GM19240 (cell line): ENCODE measurements around the gene RAD18.

Experiments used
- DNase-seq: peaks from one replicate; pipeline ENCODE4 v3.0.0; 2011; ENCODE audit warnings: low spot score; ENCODE audit not compliant: insufficient read length

The RAD18 gene, protein sequence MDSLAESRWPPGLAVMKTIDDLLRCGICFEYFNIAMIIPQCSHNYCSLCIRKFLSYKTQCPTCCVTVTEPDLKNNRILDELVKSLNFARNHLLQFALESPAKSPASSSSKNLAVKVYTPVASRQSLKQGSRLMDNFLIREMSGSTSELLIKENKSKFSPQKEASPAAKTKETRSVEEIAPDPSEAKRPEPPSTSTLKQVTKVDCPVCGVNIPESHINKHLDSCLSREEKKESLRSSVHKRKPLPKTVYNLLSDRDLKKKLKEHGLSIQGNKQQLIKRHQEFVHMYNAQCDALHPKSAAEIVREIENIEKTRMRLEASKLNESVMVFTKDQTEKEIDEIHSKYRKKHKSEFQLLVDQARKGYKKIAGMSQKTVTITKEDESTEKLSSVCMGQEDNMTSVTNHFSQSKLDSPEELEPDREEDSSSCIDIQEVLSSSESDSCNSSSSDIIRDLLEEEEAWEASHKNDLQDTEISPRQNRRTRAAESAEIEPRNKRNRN

DNA sequence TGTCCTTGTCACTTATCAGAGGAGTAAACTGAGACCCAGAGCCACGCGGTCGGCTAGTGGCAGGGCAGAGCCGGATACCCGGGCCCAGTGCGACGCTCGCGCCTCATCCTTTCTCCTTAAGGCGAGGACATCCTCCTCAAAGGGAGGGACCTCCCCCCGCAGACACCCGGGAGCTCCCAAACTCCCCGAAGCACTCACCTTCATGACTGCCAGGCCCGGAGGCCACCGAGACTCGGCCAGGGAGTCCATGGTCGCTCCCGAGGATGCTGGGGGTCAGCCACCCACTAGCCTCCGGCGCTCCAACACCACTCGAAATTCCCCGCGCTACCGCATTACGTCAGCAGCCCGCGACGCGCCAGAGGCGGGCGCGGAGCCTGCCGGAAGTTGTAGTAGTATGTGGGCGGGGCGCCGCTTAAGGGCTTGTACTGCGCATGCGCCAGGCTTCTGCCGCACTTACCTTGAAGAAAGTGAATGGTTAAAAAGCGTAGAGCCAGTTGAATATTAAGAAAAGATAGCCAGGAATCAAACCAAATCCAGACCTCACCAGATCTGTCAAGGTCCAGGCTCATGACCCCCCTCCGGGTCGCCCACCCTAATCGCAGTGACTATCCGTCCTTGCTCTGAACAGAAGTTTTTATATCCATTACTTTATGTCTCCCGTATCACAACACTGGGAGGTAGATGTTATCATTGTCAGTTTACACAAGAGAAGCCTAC lies at the start of gene RAD18:
Gene RAD18, minus strand, starts transcription at position 336 of the 717 bp plus-strand sequence. Its CDS starts 87 bp downstream, at position 249.
- peak; percentile 75 for DNase-seq

GRCh38 chr3:9012521-9012920 lies 49.2 kb upstream of the RAD18 start:
- no peak for DNase-seq

DNA sequence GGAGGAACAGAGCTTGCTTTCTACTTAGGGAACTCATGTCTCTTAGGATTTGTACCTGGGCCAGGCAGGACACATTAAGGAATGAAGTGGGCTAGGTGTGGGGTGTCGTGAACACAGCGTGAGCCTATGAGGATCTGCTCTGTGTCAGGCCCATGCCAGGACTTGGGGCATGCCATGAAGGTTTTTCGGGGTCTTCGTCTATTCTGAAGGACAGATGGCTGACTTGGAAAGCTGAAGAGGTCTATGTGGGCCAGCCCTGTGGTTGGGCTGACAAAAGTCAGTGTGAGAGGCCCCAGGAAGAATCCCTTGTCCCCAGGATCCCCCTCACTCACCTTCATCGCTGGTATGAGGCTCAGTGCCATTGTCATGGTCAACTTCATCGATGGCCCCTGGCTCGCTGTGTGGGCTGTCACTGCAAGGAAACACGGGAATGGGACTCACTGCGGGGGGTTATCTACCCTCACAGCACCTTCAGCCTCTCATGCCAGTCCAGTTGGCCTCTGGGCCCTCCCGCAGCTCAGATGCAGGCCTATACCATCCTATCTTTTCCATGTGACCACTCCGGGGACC lies 46.8 kb upstream of the RAD18 start:
- no peak for DNase-seq

DNA sequence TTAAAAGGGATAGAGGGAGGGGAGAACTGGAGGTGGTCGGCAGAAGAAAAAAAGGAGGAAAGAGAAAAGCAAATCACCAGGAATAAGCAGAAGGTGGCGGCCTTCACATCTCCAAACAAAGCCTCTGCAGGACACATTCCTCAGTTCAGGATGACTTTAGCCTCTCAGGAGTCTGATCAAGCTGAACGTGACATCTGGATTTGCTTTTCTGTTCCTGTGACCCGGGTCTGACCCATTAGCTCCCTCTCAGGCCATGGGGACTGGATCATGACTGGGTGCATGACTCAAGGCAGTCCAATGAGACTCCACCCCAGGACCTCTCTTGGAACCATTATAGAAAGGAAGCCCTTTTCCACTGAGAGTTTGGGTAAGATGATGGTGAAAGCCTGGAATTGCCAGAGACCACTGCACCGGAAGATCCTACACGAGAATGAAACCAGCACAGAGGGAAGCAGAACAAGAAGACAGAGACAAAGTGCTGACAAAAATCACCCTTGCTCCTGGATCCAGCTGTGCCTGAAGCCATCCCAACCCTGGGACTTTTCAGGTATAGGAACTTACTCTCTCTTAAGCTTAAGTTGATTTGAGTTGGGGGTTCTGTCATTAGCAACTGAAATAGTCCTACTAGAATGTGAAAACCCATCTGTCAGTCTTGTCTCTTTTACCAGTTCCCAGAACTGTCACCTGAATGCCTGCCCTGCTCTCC lies 45.4 kb upstream of the RAD18 start:
- DNase-seq = no peak

DNA sequence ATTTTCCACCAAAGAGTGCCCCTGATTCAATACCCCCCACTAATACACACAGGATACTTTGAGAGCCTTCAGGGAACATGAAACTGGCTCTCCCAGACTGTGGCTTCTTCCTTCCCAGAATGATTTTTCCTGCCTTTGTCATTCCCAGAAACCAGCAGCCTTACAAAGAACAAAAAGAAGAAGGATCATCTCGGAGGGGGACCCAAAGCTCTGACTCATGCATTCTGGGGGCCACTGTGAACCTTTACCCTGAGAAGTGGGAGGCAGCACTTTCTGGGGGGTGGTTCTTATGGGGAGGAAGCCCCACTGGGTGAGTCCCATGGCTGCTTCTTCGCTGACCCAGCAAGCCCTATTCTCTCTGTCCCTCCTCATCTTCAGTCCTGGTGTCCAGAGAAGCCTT lies 44.7 kb upstream of the RAD18 start:
- no peak for DNase-seq

GRCh38 chr3:9007213-9007612 lies 43.9 kb upstream of the RAD18 start:
- DNase-seq = no peak

DNA sequence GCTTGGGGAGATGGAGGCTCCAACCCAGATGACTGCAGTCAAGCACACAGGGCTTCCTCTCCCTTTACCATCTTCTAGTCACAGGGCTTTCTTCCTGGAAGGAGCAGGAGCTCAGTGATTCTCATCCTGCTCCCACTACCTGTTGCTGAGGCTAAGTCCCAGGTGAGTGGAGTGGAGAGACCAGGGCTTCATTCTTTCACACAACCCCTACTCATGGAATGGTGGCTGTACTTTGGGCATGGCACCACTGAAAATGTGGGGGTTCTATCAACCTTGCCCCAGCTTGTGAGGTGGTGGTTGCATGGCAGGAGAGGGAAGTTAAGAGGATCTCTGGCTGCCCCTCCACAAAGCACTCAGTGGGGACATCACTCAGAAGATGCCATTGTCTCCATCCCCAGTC lies 36.8 kb upstream of the RAD18 start:
- DNase-seq = no peak

GRCh38 chr3:8997151-8997550 lies 33.9 kb upstream of the RAD18 start:
- no peak for DNase-seq

DNA sequence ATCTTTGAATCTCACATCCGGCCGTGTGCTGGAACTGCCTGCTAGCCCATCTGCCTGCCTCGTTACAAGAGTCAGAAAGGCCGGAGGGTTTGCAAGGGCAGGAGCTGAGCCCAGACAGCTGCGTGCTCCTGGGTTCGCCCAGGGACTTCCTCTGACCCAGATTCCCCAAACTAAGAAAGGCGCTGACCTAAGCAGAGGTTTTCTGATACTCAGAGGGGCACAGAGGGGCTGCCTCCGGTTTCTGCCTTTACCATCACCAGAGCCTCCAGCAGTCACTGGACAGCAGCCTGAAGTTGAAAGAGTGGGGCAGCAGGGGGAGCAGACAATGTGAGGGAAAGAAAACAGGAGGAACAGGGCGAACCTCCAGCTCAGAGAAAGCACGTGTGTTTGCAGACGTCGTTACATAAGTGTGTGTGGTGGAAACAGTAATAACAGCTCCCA lies 33.4 kb upstream of the RAD18 start:
- no peak for DNase-seq

DNA sequence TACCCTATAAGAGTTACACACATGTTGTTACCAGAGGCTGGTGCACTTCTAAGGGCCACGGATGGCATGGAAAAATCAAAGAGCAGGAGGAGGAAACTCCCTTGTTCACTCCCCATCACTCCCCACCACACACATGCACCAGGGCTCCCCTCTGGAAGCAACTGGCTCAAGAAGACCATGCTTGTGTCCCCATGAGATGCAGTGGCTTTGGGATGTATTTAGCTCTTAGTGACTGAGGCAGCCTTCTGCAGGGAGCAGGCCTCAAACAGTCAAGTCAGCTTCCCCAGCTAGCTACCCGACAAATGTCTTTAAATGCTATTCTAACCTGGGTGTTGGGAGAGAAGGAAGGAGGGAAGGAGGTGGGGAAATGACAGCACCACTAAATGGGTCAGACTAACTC lies 32.9 kb upstream of the RAD18 start:
- no peak for DNase-seq

- no peak for DNase-seq
Measured at GRCh38 chr3:8994226-8994625, 31.0 kb upstream of the RAD18 start.

- no peak for DNase-seq
Measured at GRCh38 chr3:8993331-8993730, 30.1 kb upstream of the RAD18 start.

- no peak for DNase-seq
Measured at GRCh38 chr3:8992854-8993253, 29.6 kb upstream of the RAD18 start.

DNA sequence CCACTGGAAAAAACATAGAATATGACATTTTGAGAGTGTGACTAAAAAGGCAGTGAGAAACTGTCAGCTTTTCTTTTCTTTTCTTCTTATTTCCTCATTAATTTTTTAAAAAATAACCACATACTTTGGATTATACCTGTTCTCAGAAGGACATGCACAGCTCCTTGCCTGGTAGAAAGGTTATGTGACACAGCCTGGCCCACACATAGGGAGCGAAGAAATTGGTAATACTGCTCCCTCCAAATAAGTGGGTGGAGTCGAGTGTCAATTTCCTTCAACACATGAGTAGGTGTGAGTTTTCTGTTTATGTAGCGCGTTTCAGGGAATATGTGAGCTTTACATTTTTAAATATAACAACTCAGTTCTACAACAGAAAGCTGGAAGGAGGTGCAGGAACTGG lies 28.9 kb upstream of the RAD18 start:
- DNase-seq = no peak

DNA sequence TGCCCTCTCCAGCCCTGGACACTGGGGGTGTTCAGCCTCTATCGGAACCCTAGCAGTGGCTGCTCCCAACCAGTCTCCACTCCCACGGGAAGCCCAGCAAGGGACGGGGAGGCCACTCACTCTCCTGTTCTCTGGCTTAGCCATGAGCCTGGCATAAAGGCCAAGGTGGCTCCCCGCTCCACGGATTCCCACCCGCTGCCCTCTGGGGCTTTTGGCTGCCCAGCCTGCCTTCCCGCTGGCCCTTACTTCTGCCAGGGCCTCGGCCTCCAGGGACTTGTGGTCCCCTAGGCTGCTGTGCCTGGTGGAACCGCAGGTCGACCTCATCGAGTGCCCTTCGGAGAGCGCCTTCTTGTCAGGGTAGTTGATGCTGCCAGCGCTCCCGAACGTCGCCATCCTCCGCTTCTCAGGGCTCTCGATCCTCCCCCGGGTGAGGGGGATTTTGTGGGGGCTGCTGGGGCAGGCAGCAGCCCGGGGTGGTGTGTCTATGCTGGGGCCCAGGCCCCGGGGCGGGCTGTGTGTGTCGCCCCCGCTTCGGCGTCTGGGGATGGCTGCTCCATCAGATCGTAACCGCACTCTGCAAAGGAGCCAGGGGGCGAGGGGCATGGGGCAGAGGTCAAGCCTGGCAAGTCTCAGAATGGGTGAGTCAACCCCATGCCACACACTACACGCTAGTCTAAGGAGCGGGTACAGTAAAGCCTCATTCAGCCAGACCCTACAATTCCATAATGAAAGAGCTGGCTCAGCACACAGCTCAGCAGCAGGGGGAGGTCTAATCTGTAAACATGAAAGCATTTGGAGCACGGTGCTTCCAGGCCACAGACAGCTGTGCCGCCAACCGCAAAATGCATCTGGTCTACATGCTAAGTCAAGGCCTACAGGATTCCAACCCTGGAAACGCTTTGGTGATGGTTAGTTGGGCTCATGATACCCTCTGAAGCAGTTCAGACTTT lies 27.3 kb upstream of the RAD18 start:
- no peak for DNase-seq

DNA sequence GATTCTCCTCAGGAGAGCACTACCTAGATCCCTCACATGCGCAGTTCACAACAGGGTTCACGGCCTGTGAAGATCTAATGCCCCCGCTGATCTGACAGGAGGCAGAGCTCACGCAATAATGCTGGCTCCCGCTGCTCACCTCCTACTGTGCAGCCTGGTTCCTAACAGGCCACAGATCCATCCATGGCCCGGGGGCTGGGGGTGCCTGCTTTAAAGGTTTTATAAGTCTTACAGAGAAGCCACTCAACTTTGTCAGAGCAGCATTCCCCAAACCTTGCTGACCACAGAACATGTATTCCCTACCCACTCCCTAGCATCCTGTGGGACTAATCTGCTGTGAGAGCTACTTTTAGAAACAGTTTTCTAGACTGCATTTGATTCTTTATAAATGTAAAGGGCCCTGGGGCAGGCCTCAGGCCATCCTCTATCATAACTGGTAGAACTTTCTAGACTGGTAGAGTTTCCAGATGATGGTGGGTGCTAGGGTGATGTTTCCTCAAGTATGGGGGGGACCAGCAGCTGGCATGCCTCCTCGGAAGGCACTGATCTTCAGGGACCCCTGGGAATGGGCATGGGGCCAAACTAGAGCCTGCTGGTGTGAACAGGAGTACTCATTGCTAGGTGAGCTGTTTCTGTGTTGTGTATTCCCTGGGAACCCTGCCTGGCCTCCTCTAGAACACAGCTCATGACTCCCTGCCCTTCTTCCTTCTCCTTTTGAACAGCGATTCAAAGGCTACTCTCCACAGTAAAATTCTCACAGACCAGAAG lies 25.7 kb upstream of the RAD18 start:
- DNase-seq = no peak

- no peak for DNase-seq
Measured at GRCh38 chr3:8988384-8988655, 25.0 kb upstream of the RAD18 start.

DNA sequence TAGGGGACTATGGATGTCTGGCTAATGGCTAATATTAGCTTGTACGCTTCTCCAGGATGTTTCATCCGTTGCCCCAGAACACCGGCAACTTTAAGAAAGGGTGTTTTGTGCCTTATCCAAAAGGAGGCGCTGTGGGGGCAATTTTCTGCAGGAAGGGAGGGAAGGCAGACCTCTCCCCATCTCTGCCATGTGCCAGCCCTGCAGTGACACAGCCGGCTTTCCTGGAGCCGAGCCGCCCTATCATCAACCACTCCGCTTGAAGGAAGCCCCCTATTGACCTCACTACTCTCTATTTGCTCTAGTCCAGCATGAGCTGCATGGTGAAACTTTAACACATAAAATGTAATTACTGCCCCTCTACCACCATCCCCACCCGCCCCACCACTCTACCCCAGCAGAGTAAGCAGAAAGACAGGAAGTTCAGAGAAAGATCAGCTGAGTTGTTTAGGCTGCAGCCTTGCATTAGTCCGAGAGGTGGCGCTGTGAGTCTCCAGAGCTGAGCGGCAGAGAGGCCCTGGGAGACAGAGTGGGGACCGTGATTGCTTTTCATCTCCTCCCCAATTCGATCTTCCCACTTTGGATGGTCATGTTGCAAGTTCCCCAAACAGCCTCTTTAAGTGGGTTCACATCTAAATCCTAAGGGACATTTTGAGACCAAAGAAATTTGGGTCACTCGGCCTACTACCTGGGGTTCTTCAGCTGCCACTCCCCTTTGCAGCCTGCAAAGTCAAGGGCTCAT lies 24.5 kb upstream of the RAD18 start:
- DNase-seq = peak; percentile 92

- no peak for DNase-seq
Measured at GRCh38 chr3:8987226-8987625, 24.0 kb upstream of the RAD18 start.
